ENCODE results near the gene TMEM91. TPM values are rescaled to one million over a fixed set of nuclear protein-coding genes. Genes with fewer than 3 reads are reported as not detected.

Gene TMEM91
- total and polyA plus RNA-seq, 9 of the 15 experiments (the other 6 are each of a cell fraction or from before 2014, with no cell fraction given) = 1.2 to 5.2 (median 2.7) TPM

GRCh38 chr19:41352609-41353465 lies 23.5 kb upstream of the TMEM91 start (continued):
- TF ChIP-seq ZNF609 (CRISPR knock-in tag; IDR thresholded peaks at IDR 0.05; ENCODE audit: borderline replicate concordance) = no peak
- TF ChIP-seq SMARCA5 (IDR thresholded peaks at IDR 0.05) = 0 out of 2 replicates have a peak, but pooled peaks have one; percentile 42
- TF ChIP-seq ZFP30 (CRISPR knock-in tag; IDR thresholded peaks at IDR 0.05; ENCODE audit: borderline replicate concordance) = no peak
- no peak for TF ChIP-seq ZNF212 (CRISPR knock-in tag; IDR thresholded peaks at IDR 0.05)
- TF ChIP-seq TCF7L2 (IDR thresholded peaks at IDR 0.05; ENCODE audit: low read depth, low read length) = no peak
- TF ChIP-seq CREM (IDR thresholded peaks at IDR 0.05; ENCODE audit: low read depth) = 0 out of 2 replicates have a peak, but pooled peaks have one; percentile 7
- no peak for TF ChIP-seq YBX1 (IDR thresholded peaks at IDR 0.05)
- no peak for TF ChIP-seq THRAP3 (IDR thresholded peaks at IDR 0.05; ENCODE audit: borderline replicate concordance)
- no peak for TF ChIP-seq ZNF232 (CRISPR knock-in tag; IDR thresholded peaks at IDR 0.05)
- no peak for TF ChIP-seq MCM7 (IDR thresholded peaks at IDR 0.05)
- TF ChIP-seq GABPA (tag; conservative IDR thresholded peaks at IDR 0.05; ENCODE audit: low read depth) = 0 out of 2 replicates have a peak, but pooled peaks have one; percentile 19
- no peak for TF ChIP-seq ZNF512 (tag; IDR thresholded peaks at IDR 0.05)
- peak; percentile 62; the same call in 1 of the 2 replicates for TF ChIP-seq POLR2A (conservative IDR thresholded peaks at IDR 0.05)
- TF ChIP-seq MBD1 (CRISPR knock-in tag; IDR thresholded peaks at IDR 0.05) = no peak
- no peak for TF ChIP-seq HBP1 (CRISPR knock-in tag; IDR thresholded peaks at IDR 0.05)
- TF ChIP-seq ZNF217 (CRISPR knock-in tag; IDR thresholded peaks at IDR 0.05) = no peak
- no peak for TF ChIP-seq GATA2 (CRISPR knock-in tag; IDR thresholded peaks at IDR 0.05)
- TF ChIP-seq HLTF (IDR thresholded peaks at IDR 0.05) = no peak
- no peak for TF ChIP-seq ZNF24 (IDR thresholded peaks at IDR 0.05)

All from K562 (cell line).